Activated naive CD4-positive, alpha-beta T cell treated with anti-CD3 and anti-CD28 coated beads, Interleukin-2, amount 10 ng/mL, durations not matched to agents 7 days and 5 days (primary cell): ENCODE measurements around the gene NAA16.

Experiments used
- CTCF ChIA-PET: fragments of 350-600 bp; sonication (Branson Sonifier 250); formaldehyde crosslinking; loops from one replicate; lab custom pipeline; 2021; ENCODE audit warnings: antibody characterized with exemption; lab: Charles Lee
- DNase-seq: peaks from one replicate; pipeline ENCODE4 v3.0.0-alpha.2; 2020
- H3K27ac Mint-ChIP-seq: one replicate; pipeline ENCODE4 v1.8.0; 2021; ENCODE audit warnings: mild to moderate bottlenecking, moderate library complexity, mixed read lengths
- H3K27me3 Mint-ChIP-seq: one replicate; pipeline ENCODE4 v1.8.0; 2021; ENCODE audit warnings: mild to moderate bottlenecking, mixed read lengths
- H3K36me3 Mint-ChIP-seq: one replicate; pipeline ENCODE4 v1.8.0; 2021; ENCODE audit warnings: mixed read lengths
- H3K4me1 Mint-ChIP-seq: one replicate; pipeline ENCODE4 v1.8.0; 2021; ENCODE audit warnings: mixed read lengths
- H3K4me3 Mint-ChIP-seq: one replicate; pipeline ENCODE4 v1.8.0; 2021; ENCODE audit warnings: mild to moderate bottlenecking, moderate library complexity, mixed read lengths
- H3K9me3 Mint-ChIP-seq: one replicate; pipeline ENCODE4 v1.8.0; 2021; ENCODE audit warnings: mixed read lengths

The NAA16 gene

DNA sequence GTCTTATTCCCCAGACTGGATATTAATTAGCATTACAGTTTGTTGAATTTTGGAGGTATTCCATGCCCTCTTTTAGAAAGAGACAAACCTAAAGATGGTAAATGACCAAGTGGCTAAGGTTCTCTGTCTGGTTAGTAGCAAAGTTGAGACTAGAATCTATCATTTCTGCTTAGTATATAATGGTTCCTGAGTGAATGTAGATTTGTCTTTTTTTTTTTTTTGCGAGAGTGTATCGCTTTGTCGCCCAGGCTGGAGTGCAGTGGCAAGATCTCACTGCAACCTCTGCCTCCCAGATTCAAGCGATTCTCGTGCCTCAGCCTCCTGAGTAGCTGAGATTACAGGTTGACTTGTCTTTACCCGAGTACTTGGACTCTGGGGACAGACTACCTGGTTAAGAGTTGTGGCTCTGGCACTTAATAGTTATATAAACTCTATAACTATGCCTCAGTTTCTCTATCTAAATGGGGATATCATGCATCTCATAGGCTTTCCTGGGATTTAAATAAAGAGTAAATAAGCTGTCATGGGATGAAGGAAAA lies 2.7 kb downstream of the NAA16 start:
- Mint-ChIP-seq H3K9me3 (no peaks in the 10 kb centered on the region), H3K4me1 (peaks cover 55% of the 10 kb centered on the region), H3K36me3 (peaks cover 19% of the 10 kb centered on the region), H3K27ac (peak overlapping the region; percentile 73), H3K27me3 (peaks cover 4% of the 10 kb centered on the region), H3K4me3 (peak overlapping the region; percentile 96)
- DNase-seq = peak; percentile 26
- CTCF ChIA-PET = interaction anchor here (1.0 kb wide), 1 partner anchor 259 kb away, joined by 4 read pairs; no protein-coding TSS in a partner anchor

DNA sequence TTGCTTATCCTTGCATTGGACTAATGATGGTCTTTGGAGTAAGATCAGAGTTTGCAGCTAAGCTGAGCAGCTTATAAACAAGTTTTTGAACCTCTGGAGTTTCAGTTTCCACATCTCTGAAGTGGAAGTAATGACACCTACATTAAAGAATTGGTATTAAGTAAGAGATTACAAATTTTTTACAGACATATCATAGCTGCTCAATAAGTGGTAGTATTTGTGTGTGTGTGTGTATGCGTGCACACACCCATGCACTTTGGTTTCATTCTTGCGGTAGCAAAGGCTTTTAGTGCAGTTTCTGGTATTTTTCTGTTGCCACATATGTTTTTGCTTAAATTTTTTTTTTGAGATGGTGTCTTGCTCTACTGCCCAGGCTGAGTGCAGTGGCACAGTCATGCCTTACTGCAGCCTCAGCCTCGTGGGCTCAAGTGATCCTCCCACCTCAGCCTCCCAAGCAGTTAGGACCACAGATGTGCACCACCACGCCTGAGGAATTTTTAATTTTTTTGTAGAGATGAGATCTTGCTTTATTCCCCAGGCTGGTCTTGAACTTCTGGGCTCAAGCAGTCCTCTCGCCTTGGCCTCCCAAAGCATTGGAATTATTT lies 4.5 kb downstream of the NAA16 start:
- no peak for DNase-seq
- peaks cover 28% of the 10 kb centered on the region for H3K36me3 Mint-ChIP-seq

DNA sequence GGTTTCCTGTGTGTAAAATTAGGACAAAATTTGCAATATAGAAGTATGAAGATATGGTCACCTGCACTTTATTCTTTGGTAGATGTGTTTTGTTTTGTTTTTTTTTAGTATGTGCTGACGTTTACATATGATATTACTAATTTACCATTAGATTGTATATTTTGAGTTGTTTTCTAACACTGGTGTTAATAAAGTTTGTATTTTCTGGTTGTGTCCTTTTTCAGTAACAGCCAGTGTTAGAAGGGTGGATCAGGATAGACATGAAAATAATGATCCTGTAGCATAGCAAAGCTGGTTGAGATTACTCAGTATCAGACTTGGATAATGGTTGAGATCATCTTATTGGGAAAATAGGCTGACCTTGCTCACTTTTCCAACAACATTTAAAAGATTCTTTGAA lies 6.2 kb downstream of the NAA16 start:
- H3K4me1 Mint-ChIP-seq = peaks cover 52% of the 10 kb centered on the region
- H3K36me3 Mint-ChIP-seq = peaks cover 38% of the 10 kb centered on the region
- no peak for DNase-seq
- CTCF ChIA-PET = no interaction called here
- H3K27me3 Mint-ChIP-seq = no peaks in the 10 kb centered on the region
- no peaks in the 10 kb centered on the region for H3K9me3 Mint-ChIP-seq
- no peak overlapping the region for H3K4me3 Mint-ChIP-seq
- no peak overlapping the region for H3K27ac Mint-ChIP-seq

More for the DNA sequence above, 4.5 kb downstream of the NAA16 start:
- Mint-ChIP-seq H3K9me3 (no peaks in the 10 kb centered on the region), H3K4me1 (peaks cover 52% of the 10 kb centered on the region), H3K4me3 (peak overlapping the region; percentile 2), H3K27ac (peak overlapping the region; percentile 62), H3K27me3 (peaks cover 4% of the 10 kb centered on the region)
- CTCF ChIA-PET = interaction anchor here (0.6 to 1.0 kb wide), 2 partner anchors 53 to 187 kb away, joined by 3 read pairs; no protein-coding TSS in a partner anchor

DNA sequence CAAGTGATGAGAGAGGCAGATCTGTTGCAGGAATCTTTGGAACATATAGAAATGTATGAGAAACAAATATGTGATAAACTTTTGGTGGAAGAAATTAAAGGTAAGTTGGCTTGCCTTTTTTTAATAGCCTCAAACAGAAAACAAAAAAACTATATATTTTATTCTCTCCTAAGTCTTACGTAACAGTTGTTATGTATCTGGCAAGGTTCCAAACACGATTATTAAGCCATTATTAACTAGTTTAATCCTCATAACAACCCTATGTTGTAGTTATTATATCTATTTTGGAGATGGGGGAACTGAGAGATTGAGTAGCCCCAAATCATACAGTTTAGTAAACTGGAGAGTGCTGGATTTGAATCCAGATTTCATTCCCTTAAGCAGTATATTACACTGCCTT lies 14.7 kb downstream of the NAA16 start:
- Mint-ChIP-seq H3K9me3 (no peaks in the 10 kb centered on the region), H3K4me1 (peaks cover 23% of the 10 kb centered on the region), H3K4me3 (no peak overlapping the region), H3K36me3 (peaks cover 52% of the 10 kb centered on the region), H3K27me3 (no peaks in the 10 kb centered on the region), H3K27ac (no peak overlapping the region)
- CTCF ChIA-PET = interaction anchor here (1.2 kb wide), 1 partner anchor 10 kb away, joined by 3 read pairs; no protein-coding TSS in a partner anchor
- no peak for DNase-seq

DNA sequence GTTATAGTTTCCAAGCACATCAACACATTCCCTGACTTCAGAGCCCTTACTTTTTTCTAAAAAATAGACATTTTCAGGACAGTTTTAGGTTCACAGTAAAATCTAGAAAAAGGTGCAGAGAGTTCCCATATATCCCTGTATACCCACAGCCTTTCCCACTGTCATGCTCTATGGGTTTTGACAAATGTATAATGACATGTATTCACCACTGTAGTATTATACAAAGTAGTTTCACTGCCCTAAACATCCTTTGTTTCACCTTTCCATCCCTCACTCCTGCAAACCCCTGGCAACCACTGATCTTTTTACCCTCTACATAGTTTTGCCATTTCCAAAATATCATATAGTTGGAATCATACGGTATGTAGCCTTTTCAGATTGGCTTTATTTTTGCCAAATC lies 15.6 kb downstream of the NAA16 start:
- no peak overlapping the region for H3K27ac Mint-ChIP-seq
- CTCF ChIA-PET = interaction anchor here (1.2 kb wide), 1 partner anchor 9 kb away, joined by 3 read pairs; no protein-coding TSS in a partner anchor
- peaks cover 50% of the 10 kb centered on the region for H3K36me3 Mint-ChIP-seq
- H3K9me3 Mint-ChIP-seq = no peaks in the 10 kb centered on the region
- H3K4me3 Mint-ChIP-seq = no peak overlapping the region
- peaks cover 23% of the 10 kb centered on the region for H3K4me1 Mint-ChIP-seq
- no peaks in the 10 kb centered on the region for H3K27me3 Mint-ChIP-seq
- DNase-seq = no peak

DNA sequence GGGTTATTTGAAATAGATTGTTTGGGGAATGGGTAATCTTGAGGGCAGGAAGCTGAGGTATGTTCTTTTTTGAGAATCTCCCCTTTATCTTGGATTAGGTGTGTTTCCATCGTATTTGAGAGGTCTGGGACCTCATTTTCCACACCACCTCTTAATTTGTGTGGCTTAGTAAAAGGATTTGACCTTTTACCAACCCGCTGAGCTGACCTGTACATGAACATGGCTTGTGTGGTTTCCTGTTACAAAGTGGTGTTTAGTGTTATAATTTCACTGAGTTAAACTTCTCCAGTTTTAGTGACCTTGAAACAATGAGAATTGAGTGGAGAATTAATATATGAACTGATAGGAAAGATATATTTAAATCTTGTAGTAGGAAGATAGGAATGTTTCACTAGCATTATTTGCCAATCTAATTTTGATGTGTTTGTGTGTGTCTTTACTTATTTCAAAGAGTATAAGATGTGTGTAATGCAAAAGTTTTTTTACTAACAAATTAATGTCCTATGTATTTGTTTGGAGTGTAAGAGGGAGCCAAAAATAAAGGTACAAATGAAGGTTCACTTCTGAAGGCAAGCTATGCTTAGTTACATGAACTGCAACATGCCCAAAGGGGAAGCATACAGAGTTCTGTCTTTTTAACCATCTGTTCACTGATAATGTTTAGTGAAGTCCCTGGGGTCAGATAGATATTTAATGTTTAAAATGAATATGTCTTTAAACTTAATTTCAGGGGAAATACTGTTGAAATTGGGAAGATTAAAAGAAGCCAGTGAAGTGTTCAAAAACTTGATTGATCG lies 17.1 kb downstream of the NAA16 start:
- no peaks in the 10 kb centered on the region for H3K9me3 Mint-ChIP-seq
- peaks cover 17% of the 10 kb centered on the region for H3K4me1 Mint-ChIP-seq
- H3K27me3 Mint-ChIP-seq = no peaks in the 10 kb centered on the region
- CTCF ChIA-PET = no interaction called here
- DNase-seq = no peak
- H3K27ac Mint-ChIP-seq = no peak overlapping the region
- H3K4me3 Mint-ChIP-seq = no peak overlapping the region
- peaks cover 45% of the 10 kb centered on the region for H3K36me3 Mint-ChIP-seq

DNA sequence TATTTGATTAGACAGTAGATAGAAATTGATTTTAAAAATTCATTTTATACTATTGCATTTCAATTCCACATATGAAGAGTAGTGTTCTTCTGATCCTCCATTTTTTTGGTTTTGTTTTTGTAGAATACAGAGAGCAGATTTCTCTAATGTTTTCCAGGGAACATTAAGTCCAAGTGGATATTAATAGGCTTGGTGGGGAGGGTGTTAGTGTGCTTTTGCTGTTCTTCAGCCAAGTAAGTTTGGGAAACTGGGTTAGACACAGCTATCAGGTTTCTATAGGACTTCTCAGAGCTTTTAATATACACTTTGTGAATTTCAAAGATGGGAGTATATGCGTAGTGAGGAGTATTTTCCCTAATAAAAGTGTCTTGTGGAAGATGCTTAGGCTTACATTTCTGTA lies 21.8 kb downstream of the NAA16 start:
- peaks cover 48% of the 10 kb centered on the region for H3K36me3 Mint-ChIP-seq
- no peaks in the 10 kb centered on the region for H3K27me3 Mint-ChIP-seq
- CTCF ChIA-PET = no interaction called here

DNA sequence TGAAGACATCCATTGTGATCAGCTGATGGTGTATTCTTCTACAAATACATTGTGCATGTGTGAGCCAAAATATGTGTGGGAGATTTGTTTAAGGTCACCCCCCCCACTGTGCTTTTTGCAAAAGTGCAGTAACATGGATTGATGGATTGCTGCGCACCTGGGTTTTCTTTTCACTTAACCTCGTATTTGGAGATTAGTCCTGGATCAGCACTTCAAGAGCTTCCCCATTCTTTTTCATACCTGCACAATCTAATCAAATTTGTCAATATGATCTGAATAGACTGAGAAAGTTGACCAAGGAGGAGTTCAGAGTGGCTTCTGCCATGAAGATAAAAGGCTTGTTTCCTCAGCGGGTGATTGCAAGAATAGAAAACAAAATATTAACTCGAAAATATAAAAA lies 23.7 kb downstream of the NAA16 start:
- CTCF ChIA-PET = no interaction called here
- peaks cover 3% of the 10 kb centered on the region for H3K4me1 Mint-ChIP-seq
- H3K4me3 Mint-ChIP-seq = no peak overlapping the region
- no peaks in the 10 kb centered on the region for H3K27me3 Mint-ChIP-seq
- DNase-seq = no peak
- H3K9me3 Mint-ChIP-seq = no peaks in the 10 kb centered on the region
- H3K36me3 Mint-ChIP-seq = peaks cover 50% of the 10 kb centered on the region
- no peak overlapping the region for H3K27ac Mint-ChIP-seq

More for the DNA sequence above, 21.8 kb downstream of the NAA16 start:
- no peaks in the 10 kb centered on the region for H3K9me3 Mint-ChIP-seq
- peaks cover 12% of the 10 kb centered on the region for H3K4me1 Mint-ChIP-seq
- H3K4me3 Mint-ChIP-seq = no peak overlapping the region
- H3K27ac Mint-ChIP-seq = no peak overlapping the region
- DNase-seq = no peak

DNA sequence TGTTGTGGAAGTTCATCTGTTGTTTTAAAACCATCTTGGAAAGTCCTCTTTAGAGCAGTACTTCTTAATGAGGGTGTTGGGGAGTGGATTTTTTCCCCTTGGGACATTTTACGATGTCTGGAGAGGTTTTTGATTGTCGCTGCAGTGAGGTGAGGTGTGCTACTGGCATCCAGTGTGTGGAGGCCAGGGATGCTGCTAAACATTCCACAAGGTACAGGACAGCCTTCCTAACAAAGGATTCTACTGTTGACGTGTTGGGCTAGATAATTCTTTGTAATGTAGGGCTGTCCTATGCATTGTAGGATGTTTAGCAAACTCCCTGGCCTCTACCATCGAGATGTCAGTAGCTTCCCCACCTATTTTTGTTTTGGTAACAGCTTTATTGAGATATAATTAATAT lies 33.3 kb downstream of the NAA16 start:
- Mint-ChIP-seq H3K27me3 (no peaks in the 10 kb centered on the region), H3K27ac (peak overlapping the region; percentile 49), H3K4me3 (no peak overlapping the region), H3K4me1 (peaks cover 34% of the 10 kb centered on the region), H3K36me3 (peaks cover 69% of the 10 kb centered on the region), H3K9me3 (no peaks in the 10 kb centered on the region)
- no peak for DNase-seq
- CTCF ChIA-PET = no interaction called here

DNA sequence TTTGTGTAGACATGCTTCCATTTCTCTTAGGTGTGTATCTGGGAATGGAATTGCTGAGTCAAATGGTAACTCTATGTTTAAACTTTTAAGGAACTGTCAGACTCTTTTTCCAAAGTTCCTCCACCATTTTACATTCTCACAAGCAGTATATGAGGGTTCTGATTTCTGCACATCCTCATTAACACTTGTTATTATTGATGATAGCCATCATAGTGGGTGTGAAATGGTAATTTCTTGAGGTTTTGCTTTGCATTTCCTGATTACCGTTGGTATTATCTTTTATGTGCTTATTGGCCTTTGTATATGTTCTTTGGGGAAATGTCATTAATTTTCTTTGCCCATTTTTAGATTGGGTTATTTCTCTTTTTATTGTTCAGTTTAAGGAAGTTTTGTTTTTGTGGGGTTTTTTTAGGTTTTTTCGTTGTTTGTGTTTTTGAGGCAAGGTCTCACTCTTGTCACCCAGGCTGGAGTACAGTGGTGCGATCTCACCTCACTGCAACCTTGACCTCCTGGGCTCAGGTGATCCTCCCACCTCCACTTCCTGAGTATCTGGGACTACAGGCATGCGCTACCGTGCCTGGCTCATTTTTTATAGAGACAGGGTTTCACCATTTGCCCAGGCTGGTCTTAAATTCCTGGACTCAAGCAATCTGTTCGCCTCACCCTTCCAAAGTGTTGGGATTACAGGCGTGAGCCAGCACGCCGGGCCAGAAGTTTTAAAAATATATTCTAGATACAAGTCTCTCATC lies 34.3 kb downstream of the NAA16 start:
- H3K27ac Mint-ChIP-seq = peak overlapping the region; percentile 19
- H3K4me1 Mint-ChIP-seq = peaks cover 31% of the 10 kb centered on the region
- DNase-seq = no peak
- H3K36me3 Mint-ChIP-seq = peaks cover 65% of the 10 kb centered on the region
- no peaks in the 10 kb centered on the region for H3K9me3 Mint-ChIP-seq
- H3K4me3 Mint-ChIP-seq = no peak overlapping the region
- CTCF ChIA-PET = no interaction called here
- no peaks in the 10 kb centered on the region for H3K27me3 Mint-ChIP-seq

DNA sequence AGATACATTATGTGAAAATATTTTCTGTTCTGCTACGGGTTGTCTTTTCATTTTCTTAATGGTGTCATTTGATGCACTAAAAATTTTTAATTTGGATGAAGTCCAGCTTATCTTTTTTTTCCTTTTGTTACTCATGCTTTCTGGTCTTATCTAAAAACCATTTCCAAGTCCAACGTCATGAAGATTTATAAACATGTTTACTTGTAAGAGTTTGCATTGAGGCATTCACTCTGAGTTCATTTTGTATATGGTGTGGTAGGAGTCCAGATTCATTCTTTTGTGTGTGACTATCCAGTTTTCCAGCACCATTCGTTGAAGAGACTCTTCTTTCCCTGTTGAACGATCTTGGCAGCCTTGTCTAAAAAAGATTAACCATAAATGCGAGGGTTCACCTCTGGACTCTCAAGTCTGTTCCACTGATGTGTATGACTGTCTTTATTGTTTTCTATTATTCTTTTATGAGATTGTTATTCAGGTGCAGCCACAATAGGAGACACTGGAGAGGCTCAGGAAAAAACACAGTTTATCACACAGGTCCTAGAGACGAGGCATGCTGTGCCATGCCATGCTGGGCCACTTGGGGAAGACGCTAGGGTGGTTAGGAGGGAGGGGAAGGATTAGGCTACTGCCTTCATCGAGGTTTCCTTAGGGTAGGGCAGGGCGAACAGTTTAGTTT lies 35.0 kb downstream of the NAA16 start:
- peaks cover 30% of the 10 kb centered on the region for H3K4me1 Mint-ChIP-seq
- H3K36me3 Mint-ChIP-seq = peaks cover 64% of the 10 kb centered on the region
- DNase-seq = no peak

DNA sequence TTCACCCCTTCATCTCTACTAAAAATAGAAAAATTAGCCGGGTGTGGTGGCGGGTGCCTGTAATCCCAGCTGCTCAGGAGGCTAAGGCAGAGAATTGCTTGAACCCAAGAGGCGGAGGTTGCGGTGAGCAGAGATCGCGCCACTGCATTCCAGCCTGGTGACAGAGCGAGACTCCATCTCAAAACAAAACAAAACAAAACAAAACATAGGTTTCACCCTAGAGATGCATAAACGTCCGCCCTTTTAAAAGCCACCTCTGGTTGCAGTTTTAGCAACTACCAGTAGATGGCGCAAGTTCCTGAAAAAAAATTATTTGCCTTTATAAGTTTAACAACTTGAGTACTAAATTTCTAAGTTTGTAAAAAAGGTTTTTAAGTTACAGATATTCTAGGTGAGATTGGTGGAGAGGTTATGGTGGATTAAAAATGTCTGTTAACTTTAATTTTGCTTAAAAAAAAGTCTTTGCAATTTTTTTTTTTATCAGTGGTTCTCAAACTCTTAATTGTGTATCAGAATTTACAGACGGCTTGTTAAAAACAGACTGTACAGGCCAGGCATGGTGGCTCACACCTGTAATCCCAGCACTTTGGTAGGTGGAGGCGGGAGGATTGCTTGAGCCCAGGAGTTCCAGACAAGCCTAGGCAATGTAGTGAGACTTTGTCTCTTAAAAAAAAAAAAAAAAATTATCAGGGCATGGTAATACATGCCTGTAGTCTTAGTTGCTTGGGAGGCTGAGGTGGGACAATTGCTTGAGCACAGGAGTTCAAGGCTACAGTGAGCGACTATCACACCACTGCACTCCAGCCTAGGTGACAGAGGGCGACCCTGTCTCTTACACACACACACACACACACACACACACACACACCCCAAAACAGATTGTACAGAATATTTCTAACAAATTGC lies 42.1 kb downstream of the NAA16 start:
- H3K36me3 Mint-ChIP-seq = peaks cover 42% of the 10 kb centered on the region
- CTCF ChIA-PET = interaction anchor here (0.6 to 1.4 kb wide), 2 partner anchors 295 to 298 kb away, joined by 3 to 5 read pairs; no protein-coding TSS in a partner anchor
- H3K27ac Mint-ChIP-seq = peak overlapping the region; percentile 85
- H3K9me3 Mint-ChIP-seq = no peaks in the 10 kb centered on the region
- no peaks in the 10 kb centered on the region for H3K27me3 Mint-ChIP-seq
- DNase-seq = peak; percentile 64
- no peak overlapping the region for H3K4me3 Mint-ChIP-seq
- peaks cover 55% of the 10 kb centered on the region for H3K4me1 Mint-ChIP-seq

More for the DNA sequence above, 35.0 kb downstream of the NAA16 start:
- Mint-ChIP-seq H3K27me3 (no peaks in the 10 kb centered on the region), H3K9me3 (no peaks in the 10 kb centered on the region), H3K27ac (no peak overlapping the region), H3K4me3 (no peak overlapping the region)
- CTCF ChIA-PET = no interaction called here

DNA sequence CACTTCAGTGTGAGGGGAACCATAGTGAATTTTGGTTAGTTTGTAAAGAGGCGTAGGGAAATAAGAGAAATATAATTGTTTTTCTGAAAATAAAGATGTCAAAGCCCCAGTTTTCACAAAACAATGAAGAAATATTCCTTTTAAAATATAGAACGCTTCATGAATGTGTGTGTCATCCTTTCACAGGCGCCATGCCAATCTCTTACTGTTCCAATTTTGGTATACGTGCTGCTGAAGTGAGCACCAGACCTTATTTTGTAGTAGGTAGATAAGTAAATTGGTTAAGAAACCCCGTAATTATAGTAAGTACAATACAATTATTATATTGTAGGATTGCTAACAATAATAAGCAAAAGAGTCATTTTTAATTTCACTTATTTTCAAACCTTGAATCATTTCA lies 43.3 kb downstream of the NAA16 start:
- Mint-ChIP-seq H3K36me3 (peaks cover 44% of the 10 kb centered on the region), H3K27me3 (no peaks in the 10 kb centered on the region), H3K4me3 (no peak overlapping the region), H3K4me1 (peaks cover 61% of the 10 kb centered on the region), H3K27ac (peak overlapping the region; percentile 33), H3K9me3 (no peaks in the 10 kb centered on the region)
- CTCF ChIA-PET = interaction anchor here (0.6 to 0.9 kb wide), 2 partner anchors 294 to 561 kb away, joined by 3 read pairs; no protein-coding TSS in a partner anchor
- DNase-seq = no peak
